IPS-15b (cell line): ENCODE results near the gene GMPR2.
"Not testable (repeated sequence)": the region's sequence is repeated elsewhere in the genome, so short reads cannot be mapped to it uniquely, and the experiment has no call there.

ENCODE experiments used
- H3K27me3 ChIP-seq: one replicate; pipeline ENCODE4 v1.6.1; 2013; ENCODE audit warnings: low read length; ENCODE audit not compliant: control insufficient read depth, insufficient read depth
- H3K36me3 ChIP-seq: one replicate; pipeline ENCODE4 v1.6.1; 2013; ENCODE audit warnings: low read length; ENCODE audit not compliant: control insufficient read depth, insufficient read depth
- H3K4me1 ChIP-seq: one replicate; pipeline ENCODE4 v1.6.1; 2013; ENCODE audit warnings: mild to moderate bottlenecking, low read length; ENCODE audit not compliant: control insufficient read depth, insufficient read depth
- H3K4me3 ChIP-seq: one replicate; pipeline ENCODE4 v1.5.1; 2013; ENCODE audit warnings: low read depth, low read length
- H3K9ac ChIP-seq: one replicate; pipeline ENCODE4 v1.6.1; 2013; ENCODE audit warnings: low read depth, mild to moderate bottlenecking, low read length
- H3K9me3 ChIP-seq: one replicate; pipeline ENCODE4 v1.6.1; 2013; ENCODE audit warnings: mild to moderate bottlenecking, low read length; ENCODE audit not compliant: control insufficient read depth, insufficient read depth

GMPR2 gene

DNA sequence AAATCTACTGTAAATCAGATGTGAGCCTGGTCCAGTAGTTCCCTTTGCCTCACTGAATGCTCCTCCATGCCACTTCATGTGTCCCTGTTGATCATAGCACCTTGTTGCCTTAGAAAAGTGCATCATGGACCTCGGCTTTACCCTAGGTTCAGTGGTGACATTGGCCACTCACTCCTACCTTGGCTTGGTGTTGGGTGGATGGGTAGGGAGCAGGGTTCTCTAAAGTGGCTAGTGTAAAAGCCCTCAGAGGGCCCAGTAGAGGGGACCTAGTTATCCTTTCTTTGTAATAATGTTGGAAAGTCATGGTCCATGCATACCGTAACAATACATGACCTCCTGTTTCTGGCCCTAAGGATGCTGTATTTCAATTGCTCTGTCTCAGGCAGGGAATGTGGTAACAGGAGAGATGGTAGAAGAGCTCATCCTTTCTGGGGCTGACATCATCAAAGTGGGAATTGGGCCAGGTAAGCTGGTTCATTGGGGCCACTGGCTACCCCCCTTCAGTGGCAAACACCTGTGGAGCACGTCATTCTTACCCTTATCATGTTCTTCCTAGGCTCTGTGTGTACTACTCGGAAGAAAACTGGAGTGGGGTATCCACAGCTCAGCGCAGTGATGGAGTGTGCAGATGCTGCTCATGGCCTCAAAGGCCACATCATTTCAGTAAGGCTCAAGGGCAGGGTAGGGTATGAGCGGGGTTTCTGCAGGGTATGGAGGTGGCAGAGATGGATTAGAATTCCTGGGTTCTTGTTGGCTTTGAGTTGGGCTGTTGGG is 4.1 kb downstream of the GMPR2 start:
- Histone ChIP-seq H3K9me3 (no peaks in the 10 kb centered on the region), H3K9ac (no peak overlapping the region), H3K4me3 (no peak overlapping the region), H3K4me1 (no peaks in the 10 kb centered on the region), H3K27me3 (no peaks in the 10 kb centered on the region), H3K36me3 (peaks cover 37% of the 10 kb centered on the region)

DNA sequence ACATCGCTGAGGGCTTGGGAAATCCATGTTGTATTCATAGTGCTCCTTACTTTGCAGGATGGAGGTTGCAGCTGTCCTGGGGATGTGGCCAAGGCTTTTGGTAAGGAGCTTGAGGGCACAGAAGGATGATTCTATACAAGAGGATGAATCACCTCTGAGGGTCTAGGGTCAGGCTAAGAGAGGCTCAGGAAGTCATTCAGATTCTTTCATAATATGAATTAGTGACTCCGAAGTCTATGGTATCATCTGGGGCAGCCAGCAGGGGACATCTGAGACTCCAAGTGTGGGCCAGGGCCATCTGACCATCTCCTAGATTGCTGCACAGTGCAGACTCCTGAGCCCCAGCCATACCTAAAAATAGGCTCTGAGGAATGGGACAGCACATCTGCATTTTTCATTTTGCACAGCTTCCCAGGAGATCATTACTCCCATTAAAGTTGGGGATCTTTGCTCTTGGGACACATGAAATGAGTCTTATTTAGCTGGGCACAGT is 4.8 kb downstream of the GMPR2 start:
- H3K9me3 ChIP-seq: no peaks in the 10 kb centered on the region
- no peak overlapping the region for H3K9ac ChIP-seq
- peaks cover 37% of the 10 kb centered on the region for H3K36me3 ChIP-seq
- no peaks in the 10 kb centered on the region for H3K27me3 ChIP-seq
- no peaks in the 10 kb centered on the region for H3K4me1 ChIP-seq
- no peak overlapping the region for H3K4me3 ChIP-seq

DNA sequence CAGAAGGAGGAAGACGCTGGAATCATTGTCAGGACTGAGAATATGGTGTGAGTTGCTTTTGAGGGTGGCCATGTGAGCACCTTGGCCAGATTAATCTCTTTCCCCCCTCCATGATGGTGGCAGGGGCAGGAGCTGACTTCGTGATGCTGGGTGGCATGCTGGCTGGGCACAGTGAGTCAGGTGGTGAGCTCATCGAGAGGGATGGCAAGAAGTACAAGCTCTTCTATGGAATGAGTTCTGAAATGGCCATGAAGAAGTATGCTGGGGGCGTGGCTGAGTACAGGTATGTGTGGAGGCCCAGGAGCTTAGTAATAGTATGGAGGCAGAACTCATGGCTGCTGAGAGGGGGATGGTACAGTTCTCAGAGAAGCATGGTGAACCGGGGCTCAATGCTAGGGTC is 5.4 kb downstream of the GMPR2 start:
- H3K4me3 ChIP-seq: no peak overlapping the region
- H3K9ac ChIP-seq: no peak overlapping the region
- H3K9me3 ChIP-seq: no peaks in the 10 kb centered on the region
- peaks cover 37% of the 10 kb centered on the region for H3K36me3 ChIP-seq
- no peaks in the 10 kb centered on the region for H3K4me1 ChIP-seq
- H3K27me3 ChIP-seq: no peaks in the 10 kb centered on the region

DNA sequence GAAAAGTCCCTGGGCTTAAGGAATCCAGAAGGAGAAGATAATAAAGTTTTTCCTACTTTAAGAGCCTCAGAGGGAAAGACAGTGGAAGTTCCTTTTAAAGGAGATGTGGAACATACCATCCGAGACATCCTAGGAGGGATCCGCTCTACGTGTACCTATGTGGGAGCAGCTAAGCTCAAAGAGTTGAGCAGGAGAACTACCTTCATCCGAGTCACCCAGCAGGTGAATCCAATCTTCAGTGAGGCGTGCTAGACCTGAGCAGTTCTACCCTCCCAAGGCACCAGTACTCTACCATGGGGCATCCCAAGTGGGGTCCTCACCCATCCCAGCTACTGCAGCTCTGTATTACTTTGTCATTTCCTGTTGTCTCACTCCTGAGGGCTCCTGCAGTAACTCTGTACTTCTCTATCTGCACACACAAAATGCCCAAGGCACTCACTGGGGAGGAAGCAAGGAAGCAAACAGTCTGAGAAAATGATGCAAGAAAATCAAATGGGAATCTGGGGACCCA is 5.9 kb downstream of the GMPR2 start:
- Histone ChIP-seq H3K9ac (no peak overlapping the region), H3K27me3 (no peaks in the 10 kb centered on the region), H3K4me1 (no peaks in the 10 kb centered on the region), H3K36me3 (peaks cover 37% of the 10 kb centered on the region), H3K9me3 (no peaks in the 10 kb centered on the region), H3K4me3 (no peak overlapping the region)

DNA sequence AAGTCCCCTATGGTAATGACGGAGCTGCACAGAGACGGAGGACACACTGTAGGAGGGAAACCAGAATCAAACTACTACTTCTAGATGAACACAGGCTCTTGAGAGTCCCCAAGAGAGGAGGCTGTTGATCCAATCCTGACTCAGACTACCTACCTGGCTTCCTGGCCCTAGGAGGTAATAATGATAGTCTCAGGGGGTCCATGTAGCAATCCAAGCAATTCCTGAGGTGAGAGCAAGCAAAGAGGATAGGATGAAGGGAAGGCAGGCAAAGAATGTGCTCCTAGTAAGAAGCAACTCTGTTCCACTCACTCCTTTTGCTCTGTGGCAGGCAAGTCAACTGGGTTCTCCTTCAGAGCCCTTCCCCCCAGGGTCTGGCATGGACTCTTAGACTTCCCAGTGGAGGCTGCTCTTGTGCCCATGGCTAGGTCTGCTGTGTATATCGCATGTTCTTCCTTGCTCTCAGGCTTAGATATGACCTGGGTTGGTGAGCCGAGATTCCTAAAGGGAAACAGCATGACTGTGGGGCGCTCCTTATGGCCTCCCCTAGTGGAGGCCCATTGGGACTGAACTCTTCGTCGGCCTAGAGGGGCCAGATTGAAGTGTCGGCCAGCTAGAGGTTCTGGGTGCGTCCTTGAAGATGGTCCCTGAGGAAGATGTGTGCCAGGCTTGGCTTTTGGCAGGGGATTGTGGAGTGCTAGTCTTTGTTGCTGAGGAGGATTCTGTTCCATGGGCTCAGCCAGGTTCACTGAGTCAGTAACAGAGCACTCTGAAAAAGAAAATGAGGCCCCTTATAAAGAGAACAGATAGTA is 7.6 kb downstream of the GMPR2 start:
- Histone ChIP-seq H3K9ac (no peak overlapping the region), H3K4me1 (no peaks in the 10 kb centered on the region)

DNA sequence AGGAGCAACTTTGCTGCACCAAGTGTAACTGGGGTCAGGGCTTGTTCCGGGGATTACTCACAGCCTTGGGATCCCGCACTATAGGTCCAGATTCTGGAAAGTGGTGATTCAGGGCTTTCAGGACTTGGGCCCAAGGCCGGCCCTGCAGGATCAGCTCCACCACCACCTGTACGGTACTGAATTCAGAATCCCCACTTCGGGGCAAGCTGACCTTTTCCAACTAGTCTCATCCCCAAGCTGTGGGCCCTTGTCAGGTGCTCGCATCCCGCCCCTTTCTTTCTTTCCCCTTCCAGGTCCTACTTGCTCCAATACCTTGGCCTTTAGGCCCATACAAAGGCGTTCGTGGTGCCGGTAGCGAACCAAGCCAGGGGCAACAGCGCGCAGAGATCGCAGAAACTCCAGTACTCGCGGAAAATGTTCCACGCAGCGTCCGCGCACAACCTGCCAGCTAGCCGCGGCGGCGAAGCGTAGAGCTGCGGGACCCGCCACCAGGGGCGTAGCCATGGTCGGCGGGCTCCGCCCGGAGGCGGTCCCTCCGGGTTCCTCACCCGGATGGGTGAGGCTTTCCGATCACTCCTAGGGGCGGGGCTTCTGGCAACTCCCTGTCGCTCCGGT is 9.2 kb downstream of the GMPR2 start:
- peak overlapping the region; percentile 87 for H3K9ac ChIP-seq
- H3K4me1 ChIP-seq: no peaks in the 10 kb centered on the region
- peaks cover 30% of the 10 kb centered on the region for H3K36me3 ChIP-seq
- H3K9me3 ChIP-seq: no peaks in the 10 kb centered on the region
- no peaks in the 10 kb centered on the region for H3K27me3 ChIP-seq
- peak overlapping the region; percentile 90 for H3K4me3 ChIP-seq

More for the DNA sequence above, 7.6 kb downstream of the GMPR2 start:
- Histone ChIP-seq H3K9me3 (no peaks in the 10 kb centered on the region), H3K36me3 (peaks cover 37% of the 10 kb centered on the region), H3K27me3 (no peaks in the 10 kb centered on the region), H3K4me3 (no peak overlapping the region)

DNA sequence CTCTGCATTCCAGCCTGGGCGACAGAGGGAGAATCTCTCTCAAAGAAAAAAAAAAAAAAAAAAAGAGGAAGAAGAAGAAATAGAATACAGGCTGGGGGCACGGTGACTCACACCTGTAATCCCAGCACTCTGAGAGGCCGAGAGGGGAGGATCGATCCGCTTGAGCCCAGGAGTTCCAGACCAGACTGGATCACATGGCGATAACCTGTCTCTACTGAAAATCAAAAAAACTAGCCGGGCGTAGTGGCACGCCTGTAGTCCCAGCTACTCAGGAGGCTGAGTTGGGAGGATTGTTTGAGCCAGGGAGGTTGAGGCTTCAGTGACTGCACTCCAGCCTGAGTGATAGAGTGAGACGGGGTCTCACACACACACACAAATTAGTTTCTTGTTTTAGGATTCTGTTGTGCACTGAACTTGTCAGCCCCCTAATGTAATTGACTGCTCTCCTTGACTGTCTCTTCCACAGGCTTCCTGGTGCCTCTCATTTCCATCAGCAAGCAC is 10.7 kb downstream of the GMPR2 start:
- Histone ChIP-seq H3K4me1 (no peaks in the 10 kb centered on the region), H3K36me3 (peaks cover 20% of the 10 kb centered on the region), H3K4me3 (peak overlapping the region; percentile 90), H3K9ac (peak overlapping the region; percentile 19), H3K9me3 (no peaks in the 10 kb centered on the region), H3K27me3 (no peaks in the 10 kb centered on the region)

DNA sequence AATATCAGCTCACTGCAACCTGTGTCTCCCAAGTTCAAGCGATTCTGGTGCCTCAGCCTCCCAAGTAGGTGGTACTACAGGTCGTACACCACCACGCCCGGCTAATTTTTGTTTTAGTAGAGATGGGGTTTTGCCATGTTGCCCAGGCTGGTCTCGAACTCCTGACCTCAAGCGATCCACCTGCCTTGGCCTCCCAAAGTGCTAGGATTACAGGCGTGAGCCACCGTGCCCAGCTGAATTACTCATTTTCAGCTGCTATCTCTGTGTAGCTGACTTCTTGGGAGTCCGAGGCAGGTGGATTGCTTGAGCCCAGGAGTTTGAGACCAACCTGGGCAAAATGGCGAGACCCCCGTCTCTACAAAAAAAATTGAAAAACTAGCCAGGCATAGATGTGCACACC is 12.6 kb downstream of the GMPR2 start:
- H3K27me3 ChIP-seq, H3K9ac ChIP-seq, H3K4me1 ChIP-seq, H3K9me3 ChIP-seq, H3K36me3 ChIP-seq, H3K4me3 ChIP-seq: not testable (repeated sequence)

DNA sequence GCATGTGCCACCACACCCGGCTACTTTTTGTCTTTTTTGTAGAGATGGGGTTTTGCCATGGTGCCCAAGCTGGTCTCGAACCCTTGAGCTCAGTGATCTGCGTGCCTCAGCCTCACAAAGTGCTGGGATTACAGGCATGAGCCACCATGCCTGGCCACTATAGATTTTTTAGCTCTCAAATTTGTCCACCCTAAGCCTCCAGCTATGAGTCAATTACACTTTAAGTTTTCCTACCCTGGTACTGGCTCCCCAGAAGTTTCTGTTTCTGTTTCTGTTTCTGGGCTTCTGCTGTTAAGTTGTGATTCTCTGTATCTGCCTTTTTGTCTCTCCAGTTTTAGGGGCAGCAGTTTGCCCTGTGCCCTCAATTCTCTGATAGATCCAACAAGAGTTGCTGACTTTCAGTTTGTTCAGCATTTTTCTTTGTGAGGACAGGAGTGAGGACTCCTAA is 14.1 kb downstream of the GMPR2 start:
- Histone ChIP-seq H3K4me1 (no peaks in the 10 kb centered on the region), H3K36me3 (no peaks in the 10 kb centered on the region), H3K9ac (no peak overlapping the region), H3K4me3 (no peak overlapping the region), H3K27me3 (no peaks in the 10 kb centered on the region), H3K9me3 (no peaks in the 10 kb centered on the region)

DNA sequence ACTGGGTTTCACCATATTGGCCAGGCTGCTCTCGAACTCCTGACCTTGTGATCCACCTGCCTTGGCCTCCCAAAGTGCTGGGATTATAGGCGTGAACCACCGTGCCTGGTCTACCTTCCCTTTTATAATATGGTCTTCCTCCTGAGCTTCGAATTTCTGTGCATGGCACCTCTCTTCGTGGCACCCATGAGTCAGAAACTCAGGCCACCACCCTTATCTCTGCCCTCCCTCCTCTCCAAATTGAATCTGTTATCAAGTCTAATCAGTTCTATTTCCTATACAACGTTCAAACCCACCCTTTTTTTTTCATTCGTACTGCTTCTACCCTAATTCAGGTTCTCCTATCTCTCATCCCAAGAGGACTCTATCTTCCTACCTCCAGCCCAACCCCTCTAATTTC is 14.7 kb downstream of the GMPR2 start:
- H3K9ac ChIP-seq: no peak overlapping the region
- no peaks in the 10 kb centered on the region for H3K4me1 ChIP-seq
- no peaks in the 10 kb centered on the region for H3K9me3 ChIP-seq
- no peak overlapping the region for H3K4me3 ChIP-seq
- peaks cover 3% of the 10 kb centered on the region for H3K36me3 ChIP-seq
- H3K27me3 ChIP-seq: no peaks in the 10 kb centered on the region

DNA sequence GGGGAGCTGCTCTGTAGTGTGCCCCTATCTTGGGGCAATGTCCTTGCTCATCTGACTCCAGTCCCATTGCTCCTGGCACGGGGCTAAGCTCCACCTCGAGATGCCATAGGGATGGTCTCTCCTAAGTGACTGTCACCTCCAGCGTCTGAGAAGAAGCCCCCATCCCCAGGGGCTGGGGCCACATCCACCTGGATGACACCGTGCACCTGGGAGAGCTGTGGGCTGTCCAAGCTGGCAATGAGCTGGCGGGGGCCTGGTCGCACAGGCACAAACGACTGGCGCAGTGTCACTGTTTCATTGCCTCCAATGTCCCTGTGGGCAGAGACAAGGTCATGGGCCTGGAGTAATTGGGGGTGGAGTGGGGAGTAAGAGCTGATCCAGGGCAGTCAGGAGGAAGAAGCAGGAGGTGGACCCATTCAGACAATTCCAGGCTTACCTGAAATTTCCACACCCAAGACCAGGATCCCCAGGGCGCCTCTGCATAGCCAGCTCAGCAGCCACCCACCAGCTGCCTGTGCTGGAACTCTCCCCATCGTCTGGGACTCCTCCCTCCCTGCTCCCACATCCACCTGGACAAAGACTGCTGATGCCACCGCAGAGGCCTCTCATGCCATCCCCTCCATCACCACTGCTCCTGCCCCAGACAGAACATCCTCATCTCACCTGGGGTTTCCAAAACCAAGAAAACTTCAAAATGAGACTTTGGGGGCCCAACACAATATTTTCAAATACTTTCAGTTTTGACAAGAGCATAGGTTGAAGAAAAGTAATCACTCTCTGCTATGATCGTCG is 16.7 kb downstream of the GMPR2 start:
- no peak overlapping the region for H3K4me3 ChIP-seq
- H3K4me1 ChIP-seq: no peaks in the 10 kb centered on the region
- H3K36me3 ChIP-seq: peaks cover 3% of the 10 kb centered on the region
- H3K9me3 ChIP-seq: no peaks in the 10 kb centered on the region
- H3K9ac ChIP-seq: no peak overlapping the region
- H3K27me3 ChIP-seq: no peaks in the 10 kb centered on the region
